ENCODE measurements around the gene ZC3H12C. TPM values are rescaled to one million over a fixed set of nuclear protein-coding genes. Genes with fewer than 3 reads are reported as not detected.
A peak's percentile ranks its signal among the peaks of the same experiment; 100 is the strongest.
"Not testable (repeated sequence)": the region's sequence is repeated elsewhere in the genome, so short reads cannot be mapped to it uniquely, and the experiment has no call there.

Gene ZC3H12C
- total RNA-seq, 2 experiments from 2014 or later, result 0.28 TPM

DNA sequence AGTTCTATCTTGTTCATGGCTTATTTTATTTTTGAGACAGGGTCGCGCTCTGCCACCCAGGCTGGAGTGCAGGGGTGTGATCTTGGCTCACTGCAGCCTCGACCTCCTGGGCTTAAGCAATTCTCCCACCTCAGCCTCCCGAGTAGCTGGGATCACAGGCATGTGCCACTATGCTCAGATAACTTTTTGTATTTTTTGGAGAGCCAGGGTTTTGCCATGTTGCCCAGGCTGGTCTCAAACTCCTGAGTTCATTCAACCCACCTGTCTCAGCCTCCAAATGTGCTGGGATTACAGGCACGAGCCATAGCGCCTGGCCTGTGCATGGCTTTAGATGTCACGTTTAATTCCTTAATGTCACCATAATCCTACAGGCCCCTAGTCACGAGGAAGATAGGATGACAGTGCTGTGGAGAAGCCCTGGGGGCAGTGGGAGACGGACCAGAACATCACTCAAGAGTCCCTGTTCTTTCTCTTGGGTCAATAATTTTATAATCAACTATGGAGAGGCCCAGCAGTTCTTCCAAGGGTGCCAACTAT lies 103.8 kb downstream of the ZC3H12C start:
- ATAC-seq (ENCODE audit: low read depth) (no peak), DNase-seq (no peak)
- Mint-ChIP-seq H3K4me1 (peaks cover 5% of the 10 kb centered on the region), H3K27me3 (peaks cover 11% of the 10 kb centered on the region), H3K9me3 (no peaks in the 10 kb centered on the region), H3K4me3 (no peak overlapping the region), H3K27ac (no peak overlapping the region), H3K36me3 (no peaks in the 10 kb centered on the region)
- POLR2A ChIA-PET, result no interaction called here

DNA sequence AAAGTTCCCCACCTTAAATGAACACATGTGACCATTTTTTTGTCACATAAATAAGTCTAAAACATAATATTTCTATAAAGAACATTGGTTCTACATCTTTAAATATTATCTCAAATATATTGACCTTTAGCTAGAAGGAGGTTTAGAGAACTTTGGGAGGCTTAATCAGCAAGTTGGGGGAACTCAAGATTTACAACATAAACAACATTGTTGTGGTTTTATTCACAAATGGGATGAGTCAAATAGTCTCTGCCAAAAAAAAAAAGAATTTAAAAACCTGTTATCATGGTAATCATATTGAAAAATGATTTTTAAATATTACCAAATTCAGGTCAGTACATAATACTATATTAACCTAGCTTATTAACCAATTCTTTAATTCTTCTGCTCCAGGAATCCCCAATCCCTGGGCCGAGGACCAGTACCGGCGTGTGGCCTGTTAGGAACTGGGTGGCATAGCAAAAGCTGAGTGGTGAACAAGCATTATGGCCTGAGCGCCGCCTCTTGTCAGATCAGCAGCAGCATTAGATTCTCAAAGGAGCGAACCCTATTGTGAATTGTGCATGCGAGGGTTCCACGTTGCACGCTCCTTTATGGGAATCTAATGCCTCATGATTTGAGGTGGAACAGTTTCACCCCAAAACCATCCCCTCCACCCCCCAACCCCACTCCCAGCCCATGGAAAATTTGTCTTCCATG lies 105.0 kb downstream of the ZC3H12C start:
- Mint-ChIP-seq H3K27ac (no peak overlapping the region), H3K4me1 (no peaks in the 10 kb centered on the region), H3K36me3 (no peaks in the 10 kb centered on the region), H3K27me3 (peaks cover 7% of the 10 kb centered on the region), H3K4me3 (no peak overlapping the region), H3K9me3 (no peaks in the 10 kb centered on the region)
- ATAC-seq (ENCODE audit: low read depth) (no peak), DNase-seq (no peak)
- POLR2A ChIA-PET, result no interaction called here

DNA sequence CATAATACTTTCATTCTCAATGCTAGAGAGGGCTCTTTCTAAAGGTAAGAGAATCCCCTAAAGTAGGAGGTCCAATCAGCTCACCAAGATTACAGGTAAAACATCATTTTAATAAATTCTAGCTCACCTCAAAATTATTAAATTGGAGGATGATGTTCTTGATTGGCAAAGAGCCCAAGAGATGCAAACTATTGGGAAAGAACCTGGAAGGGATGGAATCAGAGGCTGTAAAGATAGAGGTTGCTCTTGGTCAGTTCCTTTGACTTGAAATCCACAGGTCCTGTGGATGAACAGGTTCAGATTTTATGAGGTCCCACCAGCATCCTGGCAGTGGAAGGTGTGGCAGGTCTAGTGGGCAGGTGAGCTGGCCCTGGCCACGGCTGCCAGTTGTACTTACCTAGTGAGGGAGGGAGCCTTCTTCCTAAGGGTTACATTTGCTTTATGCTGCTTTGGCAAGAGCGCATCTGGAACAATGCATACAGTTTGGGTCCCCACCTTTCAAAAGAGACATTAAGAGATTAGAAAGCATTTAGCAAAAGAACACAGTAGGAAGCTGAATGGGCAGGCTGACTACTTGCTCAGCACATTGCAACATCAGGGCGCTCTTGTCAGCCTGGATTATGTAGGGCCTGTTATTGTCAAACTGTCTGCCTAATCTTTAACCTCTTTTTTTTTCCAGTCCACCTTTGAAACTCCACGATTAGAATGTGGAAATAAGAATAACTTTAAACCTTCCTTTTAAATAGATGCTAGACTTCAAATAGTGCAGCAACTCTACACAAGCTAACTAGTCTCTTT lies 106.2 kb downstream of the ZC3H12C start:
- Mint-ChIP-seq H3K9me3 (no peaks in the 10 kb centered on the region), H3K27me3 (peaks cover 3% of the 10 kb centered on the region)
- POLR2A ChIA-PET, result no interaction called here

DNA sequence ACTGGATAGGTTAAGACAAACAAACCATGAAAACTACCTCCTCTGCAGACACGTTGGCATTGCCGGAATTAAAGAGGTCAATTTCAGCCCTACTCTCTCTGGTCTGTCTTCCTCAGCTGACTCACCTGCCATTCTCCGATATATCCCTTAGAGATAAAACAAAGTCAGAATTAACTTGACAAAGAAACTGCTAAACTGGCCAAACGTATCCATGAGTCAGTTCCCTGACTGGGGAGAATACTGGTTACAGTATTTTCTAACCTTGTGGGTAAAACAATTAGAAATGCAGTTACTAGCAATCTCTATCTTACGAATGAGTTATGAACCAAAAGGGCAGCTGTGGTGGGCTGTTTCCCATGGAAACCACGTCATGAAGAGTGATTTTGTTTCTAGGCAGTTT lies 107.0 kb downstream of the ZC3H12C start:
- POLR2A ChIA-PET, result no interaction called here
- Mint-ChIP-seq H3K27me3 (peaks cover 7% of the 10 kb centered on the region), H3K4me3 (no peak overlapping the region), H3K36me3 (no peaks in the 10 kb centered on the region), H3K4me1 (no peaks in the 10 kb centered on the region), H3K9me3 (no peaks in the 10 kb centered on the region), H3K27ac (no peak overlapping the region)
- ATAC-seq (ENCODE audit: low read depth) (no peak), DNase-seq (no peak)

More for the DNA sequence above, 106.2 kb downstream of the ZC3H12C start:
- no peak for ATAC-seq (ENCODE audit: low read depth)
- no peak for DNase-seq
- Mint-ChIP-seq H3K36me3 (no peaks in the 10 kb centered on the region), H3K4me1 (no peaks in the 10 kb centered on the region), H3K27ac (no peak overlapping the region), H3K4me3 (no peak overlapping the region)

DNA sequence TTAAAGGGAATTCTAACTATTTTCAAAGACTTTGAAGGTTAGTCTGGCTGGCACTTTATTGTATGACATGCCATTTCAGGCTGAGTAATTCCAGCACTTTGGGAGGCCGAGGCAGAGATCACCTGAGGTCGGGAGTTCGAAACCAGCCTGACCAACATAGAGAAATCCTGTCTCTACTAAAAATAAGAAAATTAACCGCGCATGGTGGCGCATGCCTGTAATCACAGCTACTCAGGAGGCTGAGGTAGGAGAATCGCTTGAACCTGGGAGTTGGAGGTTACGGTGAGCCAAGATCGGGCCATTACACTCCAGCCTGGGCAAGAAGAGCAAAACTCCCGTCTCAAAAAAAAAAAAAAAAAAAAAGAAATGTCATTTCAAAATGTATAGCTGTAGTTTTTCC lies 107.6 kb downstream of the ZC3H12C start:
- Mint-ChIP-seq H3K9me3 (no peaks in the 10 kb centered on the region), H3K36me3 (no peaks in the 10 kb centered on the region), H3K27me3 (peaks cover 7% of the 10 kb centered on the region), H3K27ac (no peak overlapping the region), H3K4me1 (no peaks in the 10 kb centered on the region), H3K4me3 (no peak overlapping the region)
- ATAC-seq (ENCODE audit: low read depth) (no peak), DNase-seq (no peak)
- POLR2A ChIA-PET, result interaction anchor here (1.0 kb wide), 1 partner anchor 230 kb away, joined by 3 read pairs; no protein-coding TSS in a partner anchor

DNA sequence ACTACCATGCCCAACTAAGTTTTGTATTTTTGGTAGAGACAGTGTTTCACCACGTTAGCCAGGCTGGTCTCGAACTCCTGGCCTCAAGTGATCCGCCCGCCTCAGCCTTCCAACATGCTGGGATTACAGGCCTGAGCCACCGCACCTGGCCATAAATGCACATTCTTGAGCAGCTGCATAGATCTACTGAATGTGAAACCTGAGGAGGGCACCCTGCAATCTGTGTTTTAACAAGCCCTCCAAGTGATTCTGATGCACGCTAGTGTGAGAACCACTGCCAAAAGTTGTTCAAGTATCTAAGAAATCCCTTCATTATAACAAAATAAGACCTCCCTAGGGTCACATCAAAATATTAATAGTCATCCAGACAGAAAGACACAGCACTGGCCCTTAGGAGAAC lies 113.9 kb downstream of the ZC3H12C start:
- Mint-ChIP-seq H3K9me3 (no peaks in the 10 kb centered on the region), H3K4me3 (no peak overlapping the region), H3K27ac (no peak overlapping the region), H3K4me1 (no peaks in the 10 kb centered on the region), H3K36me3 (no peaks in the 10 kb centered on the region), H3K27me3 (peaks cover 7% of the 10 kb centered on the region)
- DNase-seq, result no peak
- POLR2A ChIA-PET, result no interaction called here
- no peak for ATAC-seq (ENCODE audit: low read depth)

DNA sequence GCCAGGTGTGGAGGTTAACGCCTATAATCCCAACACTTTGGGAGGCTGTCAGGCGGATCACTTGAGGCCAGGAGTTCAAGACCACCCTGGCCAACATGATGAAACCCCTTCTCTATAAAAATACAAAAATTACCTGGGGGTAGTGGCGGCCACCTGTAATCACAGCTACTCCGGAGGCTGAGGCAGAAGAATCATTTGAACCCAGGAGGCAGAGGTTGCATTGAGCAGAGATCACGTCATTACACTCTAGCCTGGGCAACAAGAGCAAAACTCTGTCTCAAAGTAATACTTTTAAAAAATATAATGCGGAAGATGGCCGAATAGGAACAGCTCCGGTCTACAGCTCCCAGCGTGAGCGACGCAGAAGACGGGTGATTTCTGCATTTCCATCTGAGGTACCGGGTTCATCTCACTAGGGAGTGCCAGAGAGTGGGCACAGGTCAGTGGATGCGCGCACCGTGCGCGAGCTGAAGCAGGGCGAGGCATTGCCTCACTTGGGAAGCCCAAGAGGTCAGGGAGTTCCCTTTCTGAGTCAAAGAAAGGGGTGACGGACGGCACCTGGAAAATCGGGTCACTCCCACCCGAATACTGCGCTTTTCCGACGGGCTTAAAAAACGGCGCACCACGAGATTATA lies 115.6 kb downstream of the ZC3H12C start:
- H3K9me3 Mint-ChIP-seq; H3K4me1 Mint-ChIP-seq; H3K27ac Mint-ChIP-seq; ATAC-seq (ENCODE audit: low read depth); POLR2A ChIA-PET; DNase-seq; H3K27me3 Mint-ChIP-seq; H3K36me3 Mint-ChIP-seq: not testable (repeated sequence)
- peak overlapping the region; percentile 68 for H3K4me3 Mint-ChIP-seq

DNA sequence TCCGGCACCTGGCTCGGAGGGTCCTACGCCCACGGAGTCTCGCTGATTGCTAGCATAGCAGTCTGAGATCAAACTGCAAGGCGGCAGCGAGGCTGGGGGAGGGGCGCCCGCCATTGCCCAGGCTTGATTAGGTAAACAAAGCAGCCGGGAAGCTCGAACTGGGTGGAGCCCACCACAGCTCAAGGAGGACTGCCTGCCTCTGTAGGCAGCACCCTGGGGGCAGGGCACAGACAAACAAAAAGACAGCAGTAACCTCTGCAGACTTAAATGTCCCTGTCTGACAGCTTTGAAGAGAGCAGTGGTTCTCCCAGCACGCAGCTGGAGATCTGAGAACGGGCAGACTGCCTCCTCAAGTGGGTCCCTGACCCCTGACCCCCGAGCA lies 116.1 kb downstream of the ZC3H12C start:
- H3K4me1 Mint-ChIP-seq; H3K27ac Mint-ChIP-seq; POLR2A ChIA-PET; DNase-seq; H3K36me3 Mint-ChIP-seq; H3K9me3 Mint-ChIP-seq; ATAC-seq (ENCODE audit: low read depth); H3K27me3 Mint-ChIP-seq: not testable (repeated sequence)
- H3K4me3 Mint-ChIP-seq, result peak overlapping the region; percentile 68

DNA sequence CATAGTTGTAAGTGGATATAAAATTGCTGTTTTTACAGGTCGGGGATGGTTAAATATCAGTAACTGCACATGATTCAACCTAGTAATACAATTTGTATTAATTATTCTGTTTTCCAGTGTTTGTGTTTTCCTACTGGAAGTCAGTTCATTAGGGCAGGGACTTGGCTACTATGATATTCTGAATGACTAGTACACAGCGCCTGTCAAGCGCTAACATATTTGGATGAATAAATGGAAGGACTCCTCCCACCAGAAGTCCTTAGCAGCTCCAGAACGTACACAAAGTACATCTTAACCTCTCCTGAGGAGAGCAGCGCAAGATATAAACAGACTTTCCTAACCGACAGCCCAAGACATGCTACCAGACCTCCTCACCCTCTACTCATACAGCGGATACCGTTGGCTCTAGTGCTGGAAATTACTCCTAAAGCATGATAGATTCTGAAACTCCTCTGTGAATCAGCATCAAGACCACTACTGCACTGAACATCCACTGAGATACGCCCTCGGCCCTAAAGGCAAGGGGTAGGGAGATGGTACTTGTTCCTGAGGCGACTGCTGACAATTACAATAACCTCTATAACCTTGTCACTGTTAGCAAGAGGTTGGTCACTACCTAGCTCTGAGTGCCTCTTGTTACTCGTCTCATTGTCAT lies 124.2 kb downstream of the ZC3H12C start:
- POLR2A ChIA-PET, result no interaction called here
- Mint-ChIP-seq H3K27ac (no peak overlapping the region), H3K9me3 (no peaks in the 10 kb centered on the region), H3K4me3 (no peak overlapping the region), H3K27me3 (no peaks in the 10 kb centered on the region), H3K4me1 (peaks cover 2% of the 10 kb centered on the region), H3K36me3 (peaks cover 11% of the 10 kb centered on the region)
- ATAC-seq (ENCODE audit: low read depth) (no peak), DNase-seq (no peak)

DNA sequence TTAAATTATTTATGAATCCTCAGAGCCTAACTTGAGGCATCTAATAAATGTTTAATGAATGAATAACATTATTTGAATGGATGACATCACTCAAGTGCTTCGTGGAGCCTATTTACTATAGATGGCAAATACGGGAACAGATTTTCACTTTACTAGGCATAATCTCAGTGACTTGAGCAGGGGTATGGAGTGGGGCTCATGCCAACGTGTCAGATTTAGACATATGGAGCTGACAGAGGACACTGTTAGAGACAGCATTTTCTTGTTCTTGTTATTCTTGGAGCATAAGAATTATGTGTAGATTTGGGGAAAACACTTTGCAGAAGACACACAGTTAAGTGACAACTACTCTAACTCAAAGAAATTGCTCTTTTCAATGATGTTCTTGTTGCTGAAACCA lies 124.7 kb downstream of the ZC3H12C start:
- H3K9me3 Mint-ChIP-seq, result no peaks in the 10 kb centered on the region
- H3K4me3 Mint-ChIP-seq, result no peak overlapping the region
- H3K4me1 Mint-ChIP-seq, result peaks cover 2% of the 10 kb centered on the region
- no peaks in the 10 kb centered on the region for H3K27me3 Mint-ChIP-seq
- DNase-seq (no peak), ATAC-seq (ENCODE audit: low read depth) (no peak)
- no peak overlapping the region for H3K27ac Mint-ChIP-seq
- H3K36me3 Mint-ChIP-seq, result peaks cover 13% of the 10 kb centered on the region
- POLR2A ChIA-PET, result no interaction called here

DNA sequence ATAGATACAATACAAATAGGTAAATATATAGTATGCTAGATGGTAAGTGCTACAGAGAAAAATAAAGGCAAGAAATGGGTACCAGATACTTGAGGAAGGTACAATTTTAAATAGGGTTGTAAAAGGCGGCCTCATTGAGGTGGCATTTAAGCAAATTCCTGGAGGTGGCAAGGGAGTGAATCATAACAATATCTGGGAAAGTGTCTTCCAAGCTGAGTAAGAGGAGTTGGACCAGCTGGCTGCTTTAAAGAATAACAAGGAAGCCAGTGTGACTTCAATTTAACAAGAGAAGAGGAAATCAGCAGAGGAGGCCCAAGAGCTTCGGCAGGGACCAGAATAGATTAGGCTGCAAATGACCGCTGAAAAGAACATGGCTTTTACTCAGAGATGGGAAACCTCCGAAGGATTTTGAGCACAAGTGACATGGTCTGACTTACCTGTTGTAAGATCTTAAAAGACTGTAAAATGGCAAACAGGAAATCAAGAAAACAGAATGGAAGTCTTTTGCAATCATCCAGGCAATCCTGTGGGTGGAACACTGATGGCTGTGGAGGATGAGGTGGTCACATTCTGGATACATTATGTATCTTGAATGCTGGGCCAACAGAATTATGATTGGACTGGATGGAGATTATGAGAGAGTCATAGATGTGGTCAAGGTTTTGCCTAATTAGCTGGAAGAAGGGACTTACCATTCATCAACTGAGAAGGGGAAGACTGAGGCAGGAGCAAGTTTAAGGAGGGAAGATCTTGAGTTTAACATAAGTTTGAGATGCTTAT lies 126.0 kb downstream of the ZC3H12C start:
- peaks cover 15% of the 10 kb centered on the region for H3K36me3 Mint-ChIP-seq
- peaks cover 2% of the 10 kb centered on the region for H3K4me1 Mint-ChIP-seq
- no peaks in the 10 kb centered on the region for H3K9me3 Mint-ChIP-seq
- no peak overlapping the region for H3K4me3 Mint-ChIP-seq
- H3K27ac Mint-ChIP-seq, result no peak overlapping the region
- POLR2A ChIA-PET, result no interaction called here
- DNase-seq (no peak), ATAC-seq (ENCODE audit: low read depth) (no peak)
- H3K27me3 Mint-ChIP-seq, result no peaks in the 10 kb centered on the region

Measured in activated naive CD8-positive, alpha-beta T cell treated with anti-CD3 and anti-CD28 coated beads, Interleukin-2, amount 10 ng/mL, durations not matched to agents 7 days and 5 days (primary cell).